Neuronal stem cell (in vitro differentiated cells): ENCODE measurements around the gene FHL2.

Source experiments
- DNase-seq: peaks from one replicate; pipeline ENCODE4 v3.0.0-alpha.2; 2013; ENCODE audit warnings: low spot score
- H2AFZ ChIP-seq: one replicate; pipeline ENCODE4 v1.6.1; 2013; ENCODE audit warnings: mild to moderate bottlenecking, low read length, inconsistent platforms
- H2AK5ac ChIP-seq: 2 replicates; pipeline ENCODE4 v1.6.1; 2013; ENCODE audit warnings: low read depth, mild to moderate bottlenecking, inconsistent platforms, low read length, moderate library complexity, mixed read lengths
- H2BK120ac ChIP-seq: 2 replicates; pipeline ENCODE4 v1.6.1; 2013; ENCODE audit warnings: low read depth, mild to moderate bottlenecking, inconsistent platforms, low read length, moderate library complexity, mixed read lengths
- H2BK12ac ChIP-seq: one replicate; pipeline ENCODE4 v1.6.1; 2013; ENCODE audit warnings: low read length, inconsistent platforms
- H2BK15ac ChIP-seq: 2 replicates; pipeline ENCODE4 v1.6.1; 2013; ENCODE audit warnings: mild to moderate bottlenecking, low read length, inconsistent platforms, mixed read lengths
- H2BK5ac ChIP-seq: one replicate; pipeline ENCODE4 v1.6.1; 2013; ENCODE audit warnings: inconsistent platforms, mild to moderate bottlenecking, low read length, moderate library complexity
- H3K14ac ChIP-seq: one replicate; pipeline ENCODE4 v1.6.1; 2013; ENCODE audit warnings: low read length, inconsistent platforms
- H3K18ac ChIP-seq: 2 replicates; pipeline ENCODE4 v1.6.1; 2013; ENCODE audit warnings: low read length, inconsistent platforms
- H3K23ac ChIP-seq: 2 replicates; pipeline ENCODE4 v1.6.1; 2013; ENCODE audit warnings: low read depth, mild to moderate bottlenecking, mixed read lengths, low read length, inconsistent platforms; ENCODE audit not compliant: poor library complexity
- H3K27ac ChIP-seq: replicated peaks from 3 replicates; pipeline ENCODE4 v1.5.1; 2013; ENCODE audit warnings: low read length, inconsistent platforms
- H3K27me3 ChIP-seq, 3 experiments: 2 replicates each; pipeline ENCODE4 v1.6.1; 2013; ENCODE audit warnings: low read length in 3 of 3, mild to moderate bottlenecking in 2 of 3, inconsistent platforms in 1 of 3, low read depth in 1 of 3, mixed read lengths in 1 of 3, moderate library complexity in 1 of 3; ENCODE audit not compliant: control insufficient read depth in 3 of 3, insufficient read depth in 3 of 3
- H3K36me3 ChIP-seq, 2 donors: replicated peaks in 1 of 2; 2 replicates each; pipeline ENCODE4 v1.6.1; 2013; ENCODE audit warnings: low read length in 2 of 2; ENCODE audit not compliant: control insufficient read depth in 2 of 2, insufficient read depth in 2 of 2
- H3K4ac ChIP-seq: 2 replicates; pipeline ENCODE4 v1.6.1; 2013; ENCODE audit warnings: inconsistent platforms, mild to moderate bottlenecking, low read length, moderate library complexity
- H3K4me1 ChIP-seq, 2 donors: 1 replicate in 1 of 2; 2 replicates in 1 of 2; pipeline ENCODE4 v1.6.1; 2013; ENCODE audit warnings: low read length in 2 of 2, low read depth in 1 of 2; ENCODE audit not compliant: control insufficient read depth in 2 of 2, insufficient read depth in 1 of 2
- H3K4me2 ChIP-seq: one replicate; pipeline ENCODE4 v1.6.1; 2013; ENCODE audit warnings: mild to moderate bottlenecking, low read length, inconsistent platforms; ENCODE audit not compliant: insufficient read depth, poor library complexity, severe bottlenecking
- H3K4me3 ChIP-seq, 2 donors: 2 replicates each; pipeline ENCODE4 v1.5.1; 2013; ENCODE audit warnings: low read length in 2 of 2, mild to moderate bottlenecking in 2 of 2, inconsistent platforms in 1 of 2, moderate library complexity in 1 of 2
- H3K79me1 ChIP-seq: one replicate; pipeline ENCODE4 v1.6.1; 2013; ENCODE audit warnings: low read depth, mild to moderate bottlenecking, inconsistent platforms, low read length, moderate library complexity
- H3K9ac ChIP-seq: one replicate; pipeline ENCODE4 v1.6.1; 2013; ENCODE audit warnings: mild to moderate bottlenecking, low read depth, low read length, inconsistent platforms; ENCODE audit not compliant: poor library complexity
- H3K9me3 ChIP-seq, 2 donors: replicated peaks in 1 of 2; 2 replicates each; pipeline versions ENCODE3 to v1.6.1; 2013; ENCODE audit warnings: low read length in 2 of 2, mild to moderate bottlenecking in 2 of 2, inconsistent platforms in 1 of 2, low read depth in 1 of 2, mixed read lengths in 1 of 2, moderate library complexity in 1 of 2; ENCODE audit not compliant: control insufficient read depth in 2 of 2, insufficient read depth in 1 of 2
- H4K8ac ChIP-seq: one replicate; pipeline ENCODE4 v1.6.1; 2013; ENCODE audit warnings: low read depth, mild to moderate bottlenecking, inconsistent platforms, low read length, moderate library complexity
- H4K91ac ChIP-seq: one replicate; pipeline ENCODE4 v1.6.1; 2013; ENCODE audit warnings: low read length, low read depth, mild to moderate bottlenecking, inconsistent platforms; ENCODE audit not compliant: poor library complexity
- WGBS, 2 donors: extraction: QIAGEN DNeasy Blood & Tissue Kit; methylation state at CpG; one replicate each; pipeline ENCODE4 v1.1.7; 2013; ENCODE audit warnings: missing lambda C conversion rate in 2 of 2, mixed read lengths in 1 of 2; ENCODE audit not compliant: insufficient read length in 2 of 2, insufficient replicate concordance in 1 of 2; ENCODE audit errors: extremely low coverage in 2 of 2; 5-methylcytosine and 5-hydroxymethylcytosine counted together

Gene FHL2

GRCh38 chr2:105358593-105358992 lies 40.3 kb downstream of the FHL2 start:
- Histone ChIP-seq H3K4me2 (no peak overlapping the region), H4K91ac (no peak overlapping the region), H3K79me1 (peaks cover 1% of the 10 kb centered on the region), H3K9ac (no peak overlapping the region), H3K4me3 (no peak overlapping the region), H3K4ac (no peak overlapping the region), H2AK5ac (no peak overlapping the region), H3K23ac (no peak overlapping the region), H3K9me3 (peaks cover 0 to 17% of the 10 kb centered on the region in 2 donors), H2BK15ac (no peak overlapping the region), H2AFZ (no peak overlapping the region), H2BK5ac (no peak overlapping the region), H3K36me3 (peaks cover 19 to 88% of the 10 kb centered on the region in 2 donors), H2BK12ac (no peak overlapping the region), H3K27ac (no peak overlapping the region), H3K14ac (no peak overlapping the region), H4K8ac (no peak overlapping the region), H3K27me3 (no peaks in the 10 kb centered on the region), H3K4me1 (no peaks in the 10 kb centered on the region), H3K18ac (no peak overlapping the region), H2BK120ac (no peak overlapping the region)
- WGBS, 2 donors, result no CpG with 5 or more reads among the region's 6 CpGs
- DNase-seq, result no peak

- Histone ChIP-seq H3K14ac (no peak overlapping the region), H2BK5ac (no peak overlapping the region), H3K79me1 (no peaks in the 10 kb centered on the region), H2BK12ac (no peak overlapping the region), H3K4me3 (no peak overlapping the region), H3K9me3 (peaks cover 0 to 17% of the 10 kb centered on the region in 2 donors), H2AK5ac (no peak overlapping the region), H2BK120ac (no peak overlapping the region), H3K9ac (no peak overlapping the region), H3K4ac (no peak overlapping the region), H3K27me3 (no peaks in the 10 kb centered on the region), H3K23ac (no peak overlapping the region), H4K91ac (no peak overlapping the region), H4K8ac (no peak overlapping the region), H3K18ac (no peak overlapping the region), H2BK15ac (no peak overlapping the region), H2AFZ (no peak overlapping the region), H3K4me1 (no peaks in the 10 kb centered on the region), H3K36me3 (peaks cover 14 to 74% of the 10 kb centered on the region in 2 donors), H3K27ac (no peak overlapping the region), H3K4me2 (no peak overlapping the region)
- WGBS, 2 donors, result no CpG with 5 or more reads among the region's 1 CpG
- DNase-seq, result no peak
These were observed 41.7 kb downstream of the FHL2 start for GRCh38 chr2:105357122-105357521.

DNA sequence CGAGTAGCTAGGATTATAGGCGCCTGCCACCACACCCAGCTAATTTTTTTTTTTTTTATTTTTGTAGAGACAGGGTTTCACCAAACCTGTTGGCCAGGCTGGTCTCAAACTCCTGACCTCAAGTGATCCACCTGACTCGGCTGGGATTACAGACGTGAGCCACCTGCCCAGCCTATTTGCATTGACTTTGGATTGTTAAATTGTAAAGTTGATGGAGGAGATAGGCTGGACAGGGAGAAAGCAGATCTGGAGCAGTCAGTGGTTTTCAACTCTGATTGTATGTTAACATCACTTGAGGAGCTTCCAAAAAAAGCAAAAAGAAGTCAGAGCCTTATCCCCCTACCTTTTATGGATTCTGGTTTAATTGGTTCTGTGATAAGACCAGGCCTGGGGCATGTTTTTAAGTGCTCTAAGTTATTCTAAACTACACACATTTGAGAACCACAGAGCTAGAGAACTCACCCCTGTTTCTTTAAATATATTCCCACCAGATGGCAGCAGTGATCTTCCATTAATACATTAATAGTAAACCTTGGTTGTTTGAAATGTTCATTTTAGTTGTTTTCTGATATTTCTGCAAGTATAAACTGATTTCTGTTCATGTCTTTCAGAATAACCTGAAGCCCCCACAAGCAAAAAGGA lies 54.0 kb downstream of the FHL2 start:
- WGBS, 2 donors, result no CpG with 5 or more reads among the region's 4 CpGs
- no peak overlapping the region for H3K18ac ChIP-seq
- H3K14ac ChIP-seq, result no peak overlapping the region
- H4K91ac ChIP-seq, result no peak overlapping the region
- no peak overlapping the region for H2BK15ac ChIP-seq
- no peak overlapping the region for H2BK120ac ChIP-seq
- no peak overlapping the region for H2BK5ac ChIP-seq
- H3K9ac ChIP-seq, result no peak overlapping the region
- H3K4ac ChIP-seq, result no peak overlapping the region
- no peaks in the 10 kb centered on the region for H3K9me3 ChIP-seq
- no peak overlapping the region for H3K4me2 ChIP-seq
- no peaks in the 10 kb centered on the region for H3K79me1 ChIP-seq
- no peak overlapping the region for H2BK12ac ChIP-seq
- DNase-seq, result no peak
- H3K36me3 ChIP-seq, result peaks cover 26 to 97% of the 10 kb centered on the region in 2 donors
- H3K4me3 ChIP-seq, result no peak overlapping the region
- no peaks in the 10 kb centered on the region for H3K27me3 ChIP-seq
- no peak overlapping the region for H3K23ac ChIP-seq
- no peak overlapping the region for H2AK5ac ChIP-seq
- no peak overlapping the region for H2AFZ ChIP-seq
- H3K27ac ChIP-seq, result no peak overlapping the region
- H4K8ac ChIP-seq, result no peak overlapping the region
- no peaks in the 10 kb centered on the region for H3K4me1 ChIP-seq

- no peak overlapping the region for H2AFZ ChIP-seq
- H4K91ac ChIP-seq, result no peak overlapping the region
- no peak overlapping the region for H3K18ac ChIP-seq
- no peak overlapping the region for H2BK15ac ChIP-seq
- no peak overlapping the region for H3K14ac ChIP-seq
- H3K4ac ChIP-seq, result no peak overlapping the region
- H3K79me1 ChIP-seq, result peaks cover 2% of the 10 kb centered on the region
- no peak overlapping the region for H3K27ac ChIP-seq
- no peak overlapping the region for H3K4me3 ChIP-seq
- no peak overlapping the region for H3K4me2 ChIP-seq
- H3K23ac ChIP-seq, result no peak overlapping the region
- peaks cover 3 to 14% of the 10 kb centered on the region in 2 donors for H3K4me1 ChIP-seq
- H3K27me3 ChIP-seq, result no peaks in the 10 kb centered on the region
- H2BK5ac ChIP-seq, result no peak overlapping the region
- no peaks in the 10 kb centered on the region for H3K9me3 ChIP-seq
- no peak overlapping the region for H2AK5ac ChIP-seq
- H3K36me3 ChIP-seq, result peaks cover 18 to 56% of the 10 kb centered on the region in 2 donors
- no peak for DNase-seq
- no peak overlapping the region for H2BK120ac ChIP-seq
- no peak overlapping the region for H3K9ac ChIP-seq
- no peak overlapping the region for H4K8ac ChIP-seq
- no CpG with 5 or more reads among the region's 4 CpGs for WGBS, 2 donors
- no peak overlapping the region for H2BK12ac ChIP-seq
These were observed 59.4 kb downstream of the FHL2 start for GRCh38 chr2:105339414-105339813.
